HCT116 (cell line): ENCODE results near the gene PROM2. TPM values are rescaled to one million over a fixed set of nuclear protein-coding genes. Genes with fewer than 3 reads are reported as not detected.

Experiments used
- ATAC-seq: fragments of 200-7000 bp; cut with Tn5 transposase; 2 replicates; pipeline ENCODE4 v1.9.1; 2020; ENCODE audit warnings: mild to moderate bottlenecking, moderate library complexity
- BruUV-seq: library from RNA; stranded (reverse); fragments of 400-500 nt; replicated peaks from 2 replicates; lab custom pipeline; 2021; lab: Mats Ljungman, UMichigan
- CTCF ChIA-PET: fragments of 300-600 bp; sonication (Branson Sonifier 250); formaldehyde crosslinking; loops from one replicate; lab custom pipeline; 2021; ENCODE audit warnings: antibody characterized with exemption; lab: Charles Lee
- POLR2A ChIA-PET: fragments of 300-600, 350-600 bp; sonication (Branson Sonifier 250); formaldehyde crosslinking; loops from one replicate; lab custom pipeline; 2021; ENCODE audit warnings: antibody characterized with exemption; lab: Charles Lee
- RAD21 ChIA-PET, 2 experiments: fragments of 300-600 bp; sonication (Branson Sonifier 250); formaldehyde crosslinking; loops; one replicate each; lab custom pipeline; 2023; ENCODE audit warnings: low total read pairs in 2 of 2; ENCODE audit not compliant: uncharacterized antibody in 2 of 2, unreplicated experiment in 2 of 2, low non-redundant PET in 1 of 2; lab: Charles Lee
- DNase-seq: peaks from one replicate; pipeline ENCODE4 v3.0.0-alpha.2; 2010; ENCODE audit warnings: low read depth, low spot score
- H2AFZ ChIP-seq: fragments of 200-600 bp; shearing (Covaris generic), sonication (generic); 2 replicates; pipeline ENCODE4 v1.6.1; 2017; ENCODE audit warnings: low read depth, mixed run types, mixed read lengths, antibody characterized with exemption, low read length; ENCODE audit not compliant: poor library complexity, severe bottlenecking
- H3K27ac ChIP-seq: 2 replicates; pipeline ENCODE4 v1.5.1; 2012; ENCODE audit warnings: low read depth, low read length
- H3K27me3 ChIP-seq: fragments of 200-600 bp; sonication (generic); 2 replicates; pipeline ENCODE4 v1.6.1; 2016; ENCODE audit warnings: mixed run types, low read length, mixed read lengths; ENCODE audit not compliant: insufficient read depth
- H3K36me3 ChIP-seq, 2 experiments: fragments of 200-500 bp in 1 of 2; fragments of 200-600 bp in 1 of 2; sonication (Bioruptor generic) in 1 of 2; sonication (generic) in 1 of 2; 2 replicates each; pipeline versions ENCODE4 v1.5.1 to v1.6.1; 2014 to 2016; ENCODE audit warnings: low read length in 2 of 2, inconsistent platforms in 1 of 2, mixed read lengths in 1 of 2, mixed run types in 1 of 2; ENCODE audit not compliant: insufficient read depth in 2 of 2, control insufficient read depth in 1 of 2
- H3K4me1 ChIP-seq, 2 experiments: fragments of 200-600 bp in 1 of 2; sonication (generic) in 1 of 2; 2 replicates each; pipeline versions ENCODE4 v1.5.1 to v1.6.1; 2012 to 2017; ENCODE audit warnings: low read length in 2 of 2, inconsistent platforms in 1 of 2, mild to moderate bottlenecking in 1 of 2, mixed read lengths in 1 of 2, mixed run types in 1 of 2, moderate library complexity in 1 of 2; ENCODE audit not compliant: insufficient read depth in 2 of 2, control insufficient read depth in 1 of 2
- H3K4me2 ChIP-seq: fragments of 200-600 bp; sonication (generic); 2 replicates; pipeline ENCODE4 v1.6.1; 2017; ENCODE audit warnings: mixed run types, low read length, mixed read lengths
- H3K4me3 ChIP-seq, 2 experiments: fragments of 200-600 bp in 1 of 2; sonication (generic) in 1 of 2; replicated peaks in 1 of 2; 2 replicates each; pipeline ENCODE4 v1.5.1; 2011 to 2016; ENCODE audit warnings: low read length in 2 of 2, control low read depth in 1 of 2, low read depth in 1 of 2, mild to moderate bottlenecking in 1 of 2, mixed read lengths in 1 of 2, mixed run types in 1 of 2
- H3K79me2 ChIP-seq: fragments of 200-600 bp; sonication (generic); 2 replicates; pipeline ENCODE4 v1.6.1; 2017; ENCODE audit warnings: mild to moderate bottlenecking, mixed run types, low read length, moderate library complexity, mixed read lengths; ENCODE audit not compliant: insufficient read depth
- H3K9ac ChIP-seq: fragments of 200-600 bp; sonication (generic); 2 replicates; pipeline ENCODE4 v1.6.1; 2016; ENCODE audit warnings: low read length, mixed read lengths
- H3K9me2 ChIP-seq: fragments of 200-600 bp; sonication (generic), shearing (Covaris generic); 2 replicates; pipeline ENCODE4 v1.6.1; 2017; ENCODE audit warnings: mixed run types, mild to moderate bottlenecking, moderate library complexity; ENCODE audit not compliant: insufficient read depth
- H3K9me3 ChIP-seq, 2 experiments: fragments of 200-500 bp in 1 of 2; fragments of 200-600 bp in 1 of 2; sonication (Bioruptor generic) in 1 of 2; sonication (generic) in 1 of 2; 2 replicates each; pipeline ENCODE4 v1.6.1; 2014 to 2017; ENCODE audit warnings: low read length in 2 of 2, mixed read lengths in 2 of 2, inconsistent platforms in 1 of 2, low read depth in 1 of 2, mild to moderate bottlenecking in 1 of 2, mixed run types in 1 of 2, moderate library complexity in 1 of 2; ENCODE audit not compliant: control insufficient read depth in 1 of 2, insufficient read depth in 1 of 2
- H4K20me1 ChIP-seq: fragments of 200-600 bp; sonication (generic), shearing (Covaris generic); 2 replicates; pipeline ENCODE4 v1.6.1; 2017; ENCODE audit warnings: mixed run types, mild to moderate bottlenecking, moderate library complexity; ENCODE audit not compliant: insufficient read depth
- FOSL1 ChIP-seq: IDR thresholded peaks from 2 replicates; pipeline ENCODE4 v1.6.1; 2012; ENCODE audit warnings: low read depth
- MAX ChIP-seq: IDR thresholded peaks from 2 replicates; pipeline ENCODE4 v1.6.1; 2012
- POLR2A ChIP-seq: IDR thresholded peaks from 2 replicates; pipeline ENCODE4 v1.7.0; 2011; ENCODE audit warnings: borderline replicate concordance; ENCODE audit not compliant: insufficient read depth, insufficient read length; ENCODE audit errors: extremely low read depth
- POLR2AphosphoS5 ChIP-seq: IDR thresholded peaks from 2 replicates; pipeline ENCODE4 v1.6.1; 2011; ENCODE audit warnings: mild to moderate bottlenecking, low read depth, low read length, moderate library complexity
- REST ChIP-seq: IDR thresholded peaks from 2 replicates; pipeline ENCODE4 v1.6.1; 2012; ENCODE audit warnings: low read depth
- YY1 ChIP-seq: IDR thresholded peaks from 2 replicates; pipeline ENCODE4 v1.6.1; 2011; ENCODE audit warnings: low read length, low read depth, moderate library complexity, mild to moderate bottlenecking; ENCODE audit not compliant: insufficient replicate concordance; ENCODE audit errors: extremely low read depth
- intact Hi-C: fragments of 100-400 bp; cut with micrococcal nuclease; formaldehyde crosslinking; loops from 2 replicates; pipeline ENCODE4 v1.10.0; 2022
- total RNA-seq: library from RNA; stranded (reverse); gene quantifications from one replicate; pipeline ENCODE4 v1.2.1, GENCODE V29; 2021; ENCODE audit not compliant: unreplicated experiment

PROM2 gene
- total RNA-seq, 1 experiment from 2014 or later = 11.9 TPM

- intact Hi-C loops = no loop called here
- no peak for DNase-seq
- no peak for TF ChIP-seq REST
- no peak for TF ChIP-seq YY1
- TF ChIP-seq FOSL1 = no peak
- TF ChIP-seq MAX = no peak
- no peak for TF ChIP-seq POLR2A
- TF ChIP-seq POLR2AphosphoS5 = no peak
- no peak overlapping the region for H3K4me3 ChIP-seq
- POLR2A ChIA-PET = no interaction called here
- H3K36me3 ChIP-seq = no peaks in the 10 kb centered on the region
- no peak overlapping the region for H3K27ac ChIP-seq
- H3K9me2 ChIP-seq = no peaks in the 10 kb centered on the region
- RAD21 ChIA-PET = no interaction called here
- H2AFZ ChIP-seq = no peak overlapping the region
- H3K27me3 ChIP-seq = no peaks in the 10 kb centered on the region
- no peak overlapping the region for H3K9ac ChIP-seq
- no peaks in the 10 kb centered on the region for H3K9me3 ChIP-seq
- H3K4me2 ChIP-seq = no peak overlapping the region
- H3K79me2 ChIP-seq = no peaks in the 10 kb centered on the region
- no peak for ATAC-seq
- BruUV-seq = no TSS peak
- H3K4me1 ChIP-seq = peaks cover 0 to 14% of the 10 kb centered on the region in 2 experiments; a peak in 2 of 4 replicates
- no peaks in the 10 kb centered on the region for H4K20me1 ChIP-seq
- CTCF ChIA-PET = interaction anchor here (2.1 kb wide), 1 partner anchor 10 kb away, joined by 8 read pairs; no protein-coding TSS in a partner anchor
These were observed 7.3 kb upstream of the PROM2 start for GRCh38 chr2:95266781-95267430.
